ENCODE results near the gene TSEN54.

TSEN54 gene

GRCh38 chr17:75473246-75473645 lies 43.1 kb upstream of the TSEN54 start:
- Histone ChIP-seq H3K4me1 (ENCODE audit: insufficient read depth, poor library complexity, severe bottlenecking) (no peaks in the 10 kb centered on the region), H3K9me3 (ENCODE audit: severe bottlenecking) (no peaks in the 10 kb centered on the region), H3K4me3 (ENCODE audit: severe bottlenecking) (no peak overlapping the region), H3K27me3 (ENCODE audit: insufficient read depth, poor library complexity, severe bottlenecking) (no peaks in the 10 kb centered on the region), H3K36me3 (ENCODE audit: low read depth) (peaks cover 26% of the 10 kb centered on the region), H3K27ac (ENCODE audit: poor library complexity, severe bottlenecking) (no peak overlapping the region)
- TF ChIP-seq CTCF (IDR thresholded peaks at IDR 0.05; ENCODE audit: poor library complexity, severe bottlenecking): no peak
- ATAC-seq (ENCODE audit: low read depth) (no peak), DNase-seq (ENCODE audit: low spot score) (no peak)

- H3K27me3 ChIP-seq (ENCODE audit: insufficient read depth, poor library complexity, severe bottlenecking): no peaks in the 10 kb centered on the region
- TF ChIP-seq CTCF (IDR thresholded peaks at IDR 0.05; ENCODE audit: poor library complexity, severe bottlenecking): no peak
- no peak overlapping the region for H3K4me3 ChIP-seq (ENCODE audit: severe bottlenecking)
- DNase-seq (ENCODE audit: low spot score) (no peak), ATAC-seq (ENCODE audit: low read depth) (no peak)
- H3K9me3 ChIP-seq (ENCODE audit: severe bottlenecking): no peaks in the 10 kb centered on the region
- no peak overlapping the region for H3K27ac ChIP-seq (ENCODE audit: poor library complexity, severe bottlenecking)
- no peaks in the 10 kb centered on the region for H3K4me1 ChIP-seq (ENCODE audit: insufficient read depth, poor library complexity, severe bottlenecking)
- peaks cover 26% of the 10 kb centered on the region for H3K36me3 ChIP-seq (ENCODE audit: low read depth)
Measured at GRCh38 chr17:75474736-75475135, 41.6 kb upstream of the TSEN54 start.

- no peak overlapping the region for H3K4me3 ChIP-seq (ENCODE audit: severe bottlenecking)
- no peaks in the 10 kb centered on the region for H3K4me1 ChIP-seq (ENCODE audit: insufficient read depth, poor library complexity, severe bottlenecking)
- ATAC-seq (ENCODE audit: low read depth): 0 out of 3 replicates have a peak, but pooled peaks have one; percentile 48
- H3K36me3 ChIP-seq (ENCODE audit: low read depth): peaks cover 26% of the 10 kb centered on the region
- H3K27ac ChIP-seq (ENCODE audit: poor library complexity, severe bottlenecking): no peak overlapping the region
- H3K9me3 ChIP-seq (ENCODE audit: severe bottlenecking): no peaks in the 10 kb centered on the region
- no peak for DNase-seq (ENCODE audit: low spot score)
- no peak for TF ChIP-seq CTCF (IDR thresholded peaks at IDR 0.05; ENCODE audit: poor library complexity, severe bottlenecking)
- no peaks in the 10 kb centered on the region for H3K27me3 ChIP-seq (ENCODE audit: insufficient read depth, poor library complexity, severe bottlenecking)
Measured at GRCh38 chr17:75475144-75475835, 41.0 kb upstream of the TSEN54 start.

GRCh38 chr17:75475851-75476250 lies 40.5 kb upstream of the TSEN54 start:
- TF ChIP-seq CTCF (IDR thresholded peaks at IDR 0.05; ENCODE audit: poor library complexity, severe bottlenecking): no peak
- Histone ChIP-seq H3K4me1 (ENCODE audit: insufficient read depth, poor library complexity, severe bottlenecking) (no peaks in the 10 kb centered on the region), H3K27me3 (ENCODE audit: insufficient read depth, poor library complexity, severe bottlenecking) (no peaks in the 10 kb centered on the region), H3K36me3 (ENCODE audit: low read depth) (peaks cover 26% of the 10 kb centered on the region), H3K4me3 (ENCODE audit: severe bottlenecking) (no peak overlapping the region), H3K9me3 (ENCODE audit: severe bottlenecking) (no peaks in the 10 kb centered on the region), H3K27ac (ENCODE audit: poor library complexity, severe bottlenecking) (no peak overlapping the region)
- ATAC-seq (ENCODE audit: low read depth) (no peak), DNase-seq (ENCODE audit: low spot score) (no peak)

- no peak for TF ChIP-seq CTCF (IDR thresholded peaks at IDR 0.05; ENCODE audit: poor library complexity, severe bottlenecking)
- Histone ChIP-seq H3K27me3 (ENCODE audit: insufficient read depth, poor library complexity, severe bottlenecking) (no peaks in the 10 kb centered on the region), H3K4me1 (ENCODE audit: insufficient read depth, poor library complexity, severe bottlenecking) (no peaks in the 10 kb centered on the region), H3K36me3 (ENCODE audit: low read depth) (peaks cover 26% of the 10 kb centered on the region), H3K4me3 (ENCODE audit: severe bottlenecking) (no peak overlapping the region), H3K9me3 (ENCODE audit: severe bottlenecking) (no peaks in the 10 kb centered on the region), H3K27ac (ENCODE audit: poor library complexity, severe bottlenecking) (no peak overlapping the region)
- no peak for ATAC-seq (ENCODE audit: low read depth)
- DNase-seq (ENCODE audit: low spot score): no peak
Measured at GRCh38 chr17:75476271-75476671, 40.1 kb upstream of the TSEN54 start.
